H1 (cell line): ENCODE data around the gene ITGB2. TPM values are rescaled to one million over a fixed set of nuclear protein-coding genes. Genes with fewer than 3 reads are reported as not detected.

ENCODE experiments used
- CTCF ChIA-PET: fragments of 300-600 bp; sonication (Branson Sonifier 250); formaldehyde crosslinking; loops from one replicate; lab custom pipeline; 2021; ENCODE audit not compliant: partially characterized antibody; lab: Charles Lee
- POLR2A ChIA-PET: fragments of 300-600 bp; sonication (Branson Sonifier 250); formaldehyde crosslinking; loops from one replicate; lab custom pipeline; 2021; ENCODE audit warnings: inconsistent platforms; ENCODE audit not compliant: partially characterized antibody; lab: Charles Lee
- DNase-seq, 2 experiments: peaks; one replicate each; pipeline versions ENCODE4 v3.0.0 to v3.0.0-alpha.2; 2010 to 2022; ENCODE audit warnings: low spot score in 2 of 2, low read depth in 1 of 2, mixed read lengths in 1 of 2
- FAIRE-seq: peaks from 2 replicates; lab custom pipeline; 2011; peaks lifted over from hg19 to GRCh38; lab: Jason Lieb, UNC
- H2AFZ ChIP-seq: 2 replicates; pipeline ENCODE4 v1.8.1; 2012; ENCODE audit warnings: low read length, inconsistent platforms
- H2AK5ac ChIP-seq: 2 replicates; pipeline ENCODE4 v1.6.1; 2013; ENCODE audit warnings: low read depth, low read length
- H2BK120ac ChIP-seq: replicated peaks from 2 replicates; pipeline ENCODE3; 2013; ENCODE audit warnings: low read depth, low read length, inconsistent platforms
- H2BK12ac ChIP-seq: 2 replicates; pipeline ENCODE4 v1.6.1; 2013; ENCODE audit warnings: low read depth, low read length
- H2BK15ac ChIP-seq: 2 replicates; pipeline ENCODE4 v1.6.1; 2013; ENCODE audit warnings: low read length
- H2BK20ac ChIP-seq: 2 replicates; pipeline ENCODE4 v1.6.1; 2013; ENCODE audit warnings: low read length
- H2BK5ac ChIP-seq: 2 replicates; pipeline ENCODE4 v1.6.1; 2013; ENCODE audit warnings: low read depth, low read length
- H3K14ac ChIP-seq: 2 replicates; pipeline ENCODE4 v1.6.1; 2013; ENCODE audit warnings: inconsistent platforms; ENCODE audit not compliant: insufficient read length
- H3K18ac ChIP-seq: 2 replicates; pipeline ENCODE4 v1.6.1; 2013; ENCODE audit warnings: low read length; ENCODE audit errors: extremely low read depth
- H3K23ac ChIP-seq: 2 replicates; pipeline ENCODE4 v1.6.1; 2013; ENCODE audit warnings: inconsistent platforms; ENCODE audit not compliant: insufficient read length
- H3K23me2 ChIP-seq: 2 replicates; pipeline ENCODE4 v1.6.1; 2013; ENCODE audit warnings: low read depth, low read length
- H3K27ac ChIP-seq: 2 replicates; pipeline ENCODE4 v1.6.1; 2011; ENCODE audit warnings: low read depth, low read length, inconsistent platforms
- H3K27me3 ChIP-seq, 4 experiments: replicated peaks in 1 of 4; 1 replicate in 1 of 4; 2 replicates in 3 of 4; pipeline versions ENCODE4 v1.6.1 to v1.8.1; 2011 to 2013; ENCODE audit warnings: low read length in 3 of 4, mild to moderate bottlenecking in 3 of 4, inconsistent platforms in 2 of 4, mixed read lengths in 2 of 4, moderate library complexity in 1 of 4; ENCODE audit not compliant: control insufficient read depth in 3 of 4, insufficient read depth in 3 of 4; ENCODE audit errors: extremely low read depth in 1 of 4
- H3K36me3 ChIP-seq, 4 experiments: 2 replicates each; pipeline versions ENCODE4 v1.6.1 to v1.8.1; 2011 to 2013; ENCODE audit warnings: mild to moderate bottlenecking in 4 of 4, low read length in 3 of 4, moderate library complexity in 2 of 4, control low read depth in 1 of 4, inconsistent platforms in 1 of 4; ENCODE audit not compliant: insufficient read depth in 4 of 4, control insufficient read depth in 2 of 4
- H3K4ac ChIP-seq: replicated peaks from 2 replicates; pipeline ENCODE3; 2013; ENCODE audit warnings: low read length, low read depth, mixed read lengths, inconsistent platforms; ENCODE audit not compliant: insufficient read length
- H3K4me1 ChIP-seq, 4 experiments: replicated peaks in 1 of 4; 1 replicate in 1 of 4; 2 replicates in 3 of 4; pipeline versions ENCODE4 v1.6.1 to v1.8.1; 2011 to 2013; ENCODE audit warnings: low read length in 3 of 4, inconsistent platforms in 2 of 4, mixed read lengths in 1 of 4; ENCODE audit not compliant: insufficient read depth in 4 of 4, control insufficient read depth in 3 of 4
- H3K4me2 ChIP-seq, 2 experiments: 2 replicates each; pipeline versions ENCODE4 v1.6.1 to v1.8.1; 2011 to 2013; ENCODE audit warnings: low read depth in 2 of 2, low read length in 2 of 2, control low read depth in 1 of 2, inconsistent platforms in 1 of 2, mild to moderate bottlenecking in 1 of 2; ENCODE audit not compliant: insufficient read depth in 1 of 2
- H3K4me3 ChIP-seq, 4 experiments: fragments of 200-600, 300-600 bp in 1 of 4; sonication (generic), shearing (Covaris generic), sonication (Bioruptor Twin) in 1 of 4; 2 replicates each; pipeline versions ENCODE4 v1.5.1 to v1.8.1; 2011 to 2016; ENCODE audit warnings: low read length in 4 of 4, low read depth in 3 of 4, control low read depth in 2 of 4, inconsistent platforms in 2 of 4, mild to moderate bottlenecking in 2 of 4, mixed read lengths in 1 of 4, moderate library complexity in 1 of 4; ENCODE audit not compliant: insufficient read depth in 2 of 4; ENCODE audit errors: extremely low read depth in 1 of 4
- H3K56ac ChIP-seq: replicated peaks from 2 replicates; pipeline ENCODE3; 2013; ENCODE audit warnings: low read depth, mild to moderate bottlenecking, mixed read lengths, low read length, inconsistent platforms; ENCODE audit not compliant: insufficient read length
- H3K79me1 ChIP-seq: 2 replicates; pipeline ENCODE4 v1.6.1; 2013; ENCODE audit warnings: low read depth, low read length, control low read depth
- H3K79me2 ChIP-seq, 2 experiments: 2 replicates each; pipeline versions ENCODE4 v1.6.1 to v1.8.1; 2012 to 2013; ENCODE audit warnings: low read length in 2 of 2, mild to moderate bottlenecking in 2 of 2, inconsistent platforms in 1 of 2; ENCODE audit not compliant: insufficient read depth in 2 of 2, control insufficient read depth in 1 of 2
- H3K9ac ChIP-seq, 4 experiments: replicated peaks in 1 of 4; 1 replicate in 1 of 4; 2 replicates in 3 of 4; pipeline versions ENCODE4 v1.6.1 to v1.8.1; 2011 to 2013; ENCODE audit warnings: low read depth in 3 of 4, low read length in 3 of 4, control low read depth in 2 of 4, mild to moderate bottlenecking in 2 of 4, moderate library complexity in 2 of 4, inconsistent platforms in 1 of 4; ENCODE audit errors: extremely low read depth in 1 of 4
- H3K9me3 ChIP-seq, 2 experiments: 2 replicates each; pipeline versions ENCODE4 v1.6.1 to v1.8.1; 2012 to 2013; ENCODE audit warnings: mild to moderate bottlenecking in 2 of 2, moderate library complexity in 2 of 2, control low read depth in 1 of 2, inconsistent platforms in 1 of 2, low read depth in 1 of 2, low read length in 1 of 2, mixed read lengths in 1 of 2; ENCODE audit not compliant: insufficient read depth in 2 of 2
- H4K20me1 ChIP-seq, 2 experiments: replicated peaks in 1 of 2; 2 replicates each; pipeline versions ENCODE3 to v1.8.1; 2011 to 2013; ENCODE audit warnings: inconsistent platforms in 2 of 2, low read length in 2 of 2, mild to moderate bottlenecking in 1 of 2; ENCODE audit not compliant: insufficient read depth in 2 of 2, control insufficient read depth in 1 of 2
- H4K5ac ChIP-seq: 2 replicates; pipeline ENCODE4 v1.6.1; 2013; ENCODE audit warnings: low read length, low read depth, mixed read lengths, inconsistent platforms; ENCODE audit not compliant: insufficient read length
- H4K8ac ChIP-seq: 2 replicates; pipeline ENCODE4 v1.8.0; 2013; ENCODE audit warnings: mild to moderate bottlenecking, moderate library complexity, low read length, inconsistent platforms; ENCODE audit not compliant: insufficient read depth; ENCODE audit errors: extremely low read depth
- H4K91ac ChIP-seq: replicated peaks from 2 replicates; pipeline ENCODE3; 2013; ENCODE audit warnings: low read length, mixed read lengths, inconsistent platforms; ENCODE audit not compliant: insufficient read length
- BACH1 ChIP-seq: IDR thresholded peaks from 2 replicates; pipeline ENCODE4 v1.6.1; 2012; ENCODE audit warnings: low read length, improper control_type of control experiment
- BRCA1 ChIP-seq: IDR thresholded peaks from 2 replicates; pipeline ENCODE4 v1.6.1; 2012; ENCODE audit warnings: low read depth, low read length, improper control_type of control experiment
- CHD1 ChIP-seq: IDR thresholded peaks from 2 replicates; pipeline ENCODE4 v1.6.1; 2012; ENCODE audit warnings: low read depth, low read length, improper control_type of control experiment
- CTBP2 ChIP-seq: IDR thresholded peaks from 2 replicates; pipeline ENCODE4 v1.7.0; 2011; ENCODE audit warnings: borderline replicate concordance, mild to moderate bottlenecking, moderate library complexity, mixed read lengths, low read length; ENCODE audit not compliant: insufficient read depth, insufficient read length
- EGR1 ChIP-seq: IDR thresholded peaks from 2 replicates; pipeline ENCODE4 v1.6.1; 2011; ENCODE audit warnings: low read depth, low read length, borderline replicate concordance
- EZH2 ChIP-seq: fragments of 200-600 bp; sonication (generic); IDR thresholded peaks from 2 replicates; pipeline ENCODE4 v1.7.1; 2012; ENCODE audit warnings: low read depth, mild to moderate bottlenecking, moderate library complexity, low read length, inconsistent platforms; ENCODE audit not compliant: severe bottlenecking
- GABPA ChIP-seq: IDR thresholded peaks from 2 replicates; pipeline ENCODE4 v1.6.1; 2011; ENCODE audit warnings: mild to moderate bottlenecking, low read length, moderate library complexity, borderline replicate concordance; ENCODE audit not compliant: insufficient read depth
- KDM5A ChIP-seq: fragments of 200-600 bp; IDR thresholded peaks from 2 replicates; pipeline ENCODE4 v1.7.1; 2012; ENCODE audit warnings: mild to moderate bottlenecking, low read length, inconsistent platforms, mixed read lengths
- NRF1 ChIP-seq: IDR thresholded peaks from 2 replicates; pipeline ENCODE4 v1.6.1; 2011; ENCODE audit warnings: mild to moderate bottlenecking, low read depth, low read length, improper control_type of control experiment
- PHF8 ChIP-seq: fragments of 200-600 bp; sonication (generic); conservative IDR thresholded peaks from 2 replicates; pipeline ENCODE4 v1.7.1; 2012; ENCODE audit warnings: low read depth, mild to moderate bottlenecking, inconsistent platforms, low read length, moderate library complexity
- SUZ12 ChIP-seq: fragments of 200-600 bp; sonication (generic); IDR thresholded peaks from 2 replicates; pipeline ENCODE4 v1.6.1; 2012; ENCODE audit warnings: mild to moderate bottlenecking, inconsistent platforms, low read length, moderate library complexity, mixed read lengths
- TCF12 ChIP-seq: IDR thresholded peaks from 2 replicates; pipeline ENCODE4 v1.6.1; 2011; ENCODE audit warnings: low read depth, mild to moderate bottlenecking, low read length
- YY1 ChIP-seq: IDR thresholded peaks from 2 replicates; pipeline ENCODE4 v1.6.1; 2011; ENCODE audit warnings: low read depth, mild to moderate bottlenecking, low read length
- WGBS, 2 experiments: shearing (Covaris generic) in 1 of 2; methylation state at CpG; one replicate each; pipeline versions ENCODE4 v1.1.6 to v1.1.7; 2013 to 2015; ENCODE audit warnings: low lambda C conversion rate in 2 of 2, mixed read lengths in 2 of 2, inconsistent platforms in 1 of 2, low coverage in 1 of 2, missing lambda C conversion rate in 1 of 2; ENCODE audit not compliant: insufficient replicate concordance in 2 of 2, insufficient coverage in 1 of 2, insufficient read length in 1 of 2; ENCODE audit errors: extremely low coverage in 1 of 2, missing lambda C conversion rate in 1 of 2; 5-methylcytosine and 5-hydroxymethylcytosine counted together
- polyA plus RNA-seq, 7 experiments: library from polyadenylated mRNA; depleted of rRNA in 3 of 7; stranded (reverse) in 5 of 7; unstranded in 2 of 7; fragments of >200 nt in 5 of 7; fragments of 200-250 nt in 2 of 7; gene quantifications; 1 replicate in 5 of 7; 2 replicates in 1 of 7; 4 replicates in 1 of 7; pipeline versions ENCODE4 v1.2.1 to v1.2.3, GENCODE V29; 2011 to 2013; ENCODE audit warnings: missing spikeins in 2 of 7, mixed read lengths in 2 of 7
- total RNA-seq: library from RNA; stranded (reverse); fragmentation: NEBNext Ultra II Directional; extraction: Animal tissue kit (Norgen Biotek cat#: 25700); gene quantifications from 2 replicates; pipeline ENCODE4 v1.2.1, GENCODE V29; 2021

The ITGB2 gene
- total and polyA plus RNA-seq, 2 of the 8 experiments (the other 6 are each of a cell fraction or from before 2014, with no cell fraction given) = 0.24 to 0.63 TPM

GRCh38 chr21:44886113-44887075 is 34.3 kb downstream of the ITGB2 start:
- H2BK12ac ChIP-seq = no peak overlapping the region
- H2BK15ac ChIP-seq = no peak overlapping the region
- H3K79me2 ChIP-seq = no peaks in the 10 kb centered on the region
- no peak overlapping the region for H3K23ac ChIP-seq
- CTCF ChIA-PET = interaction anchor here (0.6 to 1.2 kb wide), 5 partner anchors 11 to 397 kb away, joined by 3 to 4 read pairs (median 3); no protein-coding TSS in a partner anchor
- no peak overlapping the region for H2BK5ac ChIP-seq
- no peak for FAIRE-seq
- no peaks in the 10 kb centered on the region for H3K4me1 ChIP-seq
- H4K91ac ChIP-seq = no peak overlapping the region
- no peaks in the 10 kb centered on the region for H3K23me2 ChIP-seq
- no peak overlapping the region for H3K27ac ChIP-seq
- H2BK120ac ChIP-seq = no peak overlapping the region
- no peaks in the 10 kb centered on the region for H3K9me3 ChIP-seq
- H3K9ac ChIP-seq = no peak overlapping the region
- no peak overlapping the region for H2AK5ac ChIP-seq
- H3K4me2 ChIP-seq = no peak overlapping the region
- no peaks in the 10 kb centered on the region for H3K27me3 ChIP-seq
- DNase-seq = no peak
- no peak overlapping the region for H2AFZ ChIP-seq
- WGBS, 2 experiments = 89% methylated on average over 43 of the region's 44 CpGs; no CpG with 5 or more reads in 1 of the 2 experiments
- POLR2A ChIA-PET = no interaction called here
- no peaks in the 10 kb centered on the region for H3K36me3 ChIP-seq
- H4K5ac ChIP-seq = no peak overlapping the region
- H2BK20ac ChIP-seq = no peak overlapping the region
- H3K18ac ChIP-seq = no peak overlapping the region
- H4K8ac ChIP-seq = no peak overlapping the region
- peak overlapping the region; percentile 53 for H3K4ac ChIP-seq
- H4K20me1 ChIP-seq = peaks cover 0 to 2% of the 10 kb centered on the region in 2 experiments
- H3K14ac ChIP-seq = no peak overlapping the region
- no peaks in the 10 kb centered on the region for H3K79me1 ChIP-seq
- no peak overlapping the region for H3K4me3 ChIP-seq
- no peak overlapping the region for H3K56ac ChIP-seq
- TF ChIP-seq GABPA (no peak), YY1 (no peak), EZH2 (no peak), TCF12 (no peak), BACH1 (no peak), SUZ12 (no peak), CHD1 (no peak), CTBP2 (no peak), NRF1 (no peak), PHF8 (no peak), EGR1 (no peak), KDM5A (no peak), BRCA1 (no peak)
